GM23248 (cell line): Measurements from ENCODE around the gene HAUS8.

ENCODE experiments used
- EZH2 ChIP-seq: fragments of 200-600 bp; sonication (generic); IDR thresholded peaks from 2 replicates; pipeline ENCODE4 v1.6.1; 2018; ENCODE audit warnings: antibody characterized with exemption, mild to moderate bottlenecking; ENCODE audit not compliant: insufficient read depth, poor library complexity, severe bottlenecking
- EZH2phosphoT487 ChIP-seq: fragments of 200-600 bp; sonication (generic); IDR thresholded peaks from 2 replicates; pipeline ENCODE4 v1.6.1; 2018; ENCODE audit warnings: antibody characterized with exemption, moderate library complexity, mild to moderate bottlenecking, low read depth; ENCODE audit not compliant: insufficient read depth

GRCh38 chr19:17111766-17112165 is 36.5 kb upstream of the HAUS8 start:
- TF ChIP-seq EZH2: no peak
- TF ChIP-seq EZH2phosphoT487: no peak
